GM12872 (cell line): ENCODE data around the gene TUBGCP6.

Source experiments
- TF ChIP-seq, protein P1 (sequence below): IDR thresholded peaks from 3 replicates; pipeline ENCODE4 v1.5.1; 2011; ENCODE audit warnings: low read depth, mild to moderate bottlenecking, low read length, moderate library complexity; ENCODE audit not compliant: insufficient read depth

The TUBGCP6 gene

GRCh38 chr22:50199251-50199721 is 45.5 kb downstream of the TUBGCP6 start:
- TF ChIP-seq, protein P1, sequence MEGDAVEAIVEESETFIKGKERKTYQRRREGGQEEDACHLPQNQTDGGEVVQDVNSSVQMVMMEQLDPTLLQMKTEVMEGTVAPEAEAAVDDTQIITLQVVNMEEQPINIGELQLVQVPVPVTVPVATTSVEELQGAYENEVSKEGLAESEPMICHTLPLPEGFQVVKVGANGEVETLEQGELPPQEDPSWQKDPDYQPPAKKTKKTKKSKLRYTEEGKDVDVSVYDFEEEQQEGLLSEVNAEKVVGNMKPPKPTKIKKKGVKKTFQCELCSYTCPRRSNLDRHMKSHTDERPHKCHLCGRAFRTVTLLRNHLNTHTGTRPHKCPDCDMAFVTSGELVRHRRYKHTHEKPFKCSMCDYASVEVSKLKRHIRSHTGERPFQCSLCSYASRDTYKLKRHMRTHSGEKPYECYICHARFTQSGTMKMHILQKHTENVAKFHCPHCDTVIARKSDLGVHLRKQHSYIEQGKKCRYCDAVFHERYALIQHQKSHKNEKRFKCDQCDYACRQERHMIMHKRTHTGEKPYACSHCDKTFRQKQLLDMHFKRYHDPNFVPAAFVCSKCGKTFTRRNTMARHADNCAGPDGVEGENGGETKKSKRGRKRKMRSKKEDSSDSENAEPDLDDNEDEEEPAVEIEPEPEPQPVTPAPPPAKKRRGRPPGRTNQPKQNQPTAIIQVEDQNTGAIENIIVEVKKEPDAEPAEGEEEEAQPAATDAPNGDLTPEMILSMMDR: no peak

DNA sequence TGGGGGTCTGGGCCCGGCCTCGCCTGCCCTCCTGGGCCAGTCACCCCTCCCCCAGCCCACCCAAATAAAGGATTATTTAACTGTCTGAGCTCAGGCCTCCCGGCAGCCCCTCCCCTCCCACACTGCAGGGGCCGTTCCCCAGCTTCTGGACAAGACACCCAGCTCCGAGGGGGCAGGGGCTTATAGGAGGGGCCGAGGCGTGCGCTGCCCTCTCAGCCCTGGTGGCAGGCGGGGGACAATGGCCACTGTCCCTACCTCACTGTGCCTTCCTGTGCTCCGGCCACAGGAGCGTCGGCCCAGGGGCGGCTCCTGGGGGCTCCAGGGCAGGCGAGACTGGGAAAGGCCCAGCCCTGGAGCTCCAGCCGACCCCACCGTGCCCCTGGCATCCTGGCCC is 46.2 kb downstream of the TUBGCP6 start:
- TF ChIP-seq, protein P1: no peak

GRCh38 chr22:50197856-50198623 is 46.8 kb downstream of the TUBGCP6 start:
- TF ChIP-seq, protein P1: no peak

GRCh38 chr22:50197000-50197800 is 47.6 kb downstream of the TUBGCP6 start:
- TF ChIP-seq, protein P1: no peak

DNA sequence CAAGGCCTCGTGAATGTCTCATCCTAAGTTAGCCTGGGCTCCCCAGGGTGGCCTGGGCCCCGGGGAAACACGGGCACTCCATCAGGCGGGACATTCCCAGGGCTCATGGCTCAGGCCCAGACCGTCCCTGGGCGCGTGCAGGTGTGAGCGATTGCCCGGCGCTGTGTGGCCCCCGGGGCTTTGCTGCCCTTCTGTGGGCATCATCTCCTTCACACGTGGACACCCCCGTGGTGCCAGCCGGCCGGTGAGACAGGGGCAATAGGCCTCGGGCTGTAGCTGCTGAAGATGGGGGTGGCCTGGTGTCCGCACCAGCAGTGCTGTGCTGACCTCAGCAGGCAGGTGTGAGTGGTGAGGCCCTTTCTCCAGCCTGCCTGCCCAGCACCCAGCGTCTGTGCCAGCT is 48.6 kb downstream of the TUBGCP6 start:
- TF ChIP-seq, protein P1: no peak

DNA sequence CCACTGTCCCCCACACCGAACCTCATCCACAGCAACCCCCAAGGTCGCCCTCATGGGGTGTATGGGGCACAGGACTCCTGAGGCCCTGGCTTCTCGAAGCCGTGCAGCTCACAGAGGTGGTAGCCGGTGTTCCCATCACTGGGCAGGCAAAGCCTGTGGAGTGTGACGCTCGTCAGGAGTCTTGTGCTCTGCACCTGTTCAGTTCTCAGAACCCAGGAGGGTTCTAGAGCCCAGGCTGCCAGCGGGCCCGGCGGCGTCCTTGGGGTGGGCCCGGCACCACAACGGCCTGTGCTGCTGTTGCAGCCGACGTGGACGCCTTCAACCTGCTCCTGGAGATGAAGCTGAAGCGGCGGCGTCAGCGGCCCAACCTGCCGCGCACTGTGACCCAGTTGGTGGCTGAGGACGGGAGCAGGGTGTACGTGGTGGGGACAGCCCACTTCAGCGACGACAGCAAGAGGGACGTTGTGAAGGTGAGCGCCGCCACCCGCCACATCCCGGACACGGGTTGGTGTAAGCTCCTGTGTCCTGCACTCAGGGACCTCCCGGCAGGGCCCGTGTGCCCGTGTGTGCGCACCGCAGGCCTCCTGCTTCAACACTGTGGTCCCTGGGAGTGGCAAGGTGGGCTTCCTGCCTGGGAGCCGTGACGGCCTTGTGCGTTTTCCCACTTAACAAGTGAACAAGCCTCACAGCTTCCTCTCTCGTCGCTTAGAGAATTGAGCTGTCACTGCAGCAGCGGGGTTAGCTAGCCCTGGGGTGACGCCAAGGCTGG is 50.6 kb downstream of the TUBGCP6 start:
- TF ChIP-seq, protein P1: no peak

- TF ChIP-seq, protein P1: no peak
Observed at GRCh38 chr22:50193621-50194020, 51.2 kb downstream of the TUBGCP6 start.
